Keratinocyte (primary cell): Measurements from ENCODE around the gene IL22RA1. TPM values are rescaled to one million over a fixed set of nuclear protein-coding genes. Genes with fewer than 3 reads are reported as not detected.

Experiments used
- DNase-seq: peaks from one replicate; pipeline ENCODE4 v3.0.0-alpha.2; 2011; ENCODE audit warnings: low read depth, missing footprints, low spot score
- FAIRE-seq: peaks from 2 replicates; lab custom pipeline; 2011; peaks lifted over from hg19 to GRCh38; lab: Jason Lieb, UNC
- H2AFZ ChIP-seq: 2 replicates; pipeline ENCODE4 v1.6.0; 2012; ENCODE audit warnings: low read length, control low read depth, inconsistent platforms; ENCODE audit not compliant: control insufficient read depth
- H3K27ac ChIP-seq: 2 replicates; pipeline ENCODE4 v1.5.1; 2011; ENCODE audit warnings: low read length; ENCODE audit not compliant: control insufficient read depth, insufficient read depth
- H3K27me3 ChIP-seq: 3 replicates; pipeline ENCODE4 v1.6.0; 2011; ENCODE audit warnings: low read length; ENCODE audit not compliant: control insufficient read depth, insufficient read depth; ENCODE audit errors: extremely low read depth
- H3K36me3 ChIP-seq, 2 experiments: 2 replicates in 1 of 2; 3 replicates in 1 of 2; pipeline ENCODE4 v1.5.1; 2011; ENCODE audit warnings: low read length in 2 of 2, mild to moderate bottlenecking in 1 of 2; ENCODE audit not compliant: control insufficient read depth in 2 of 2, insufficient read depth in 2 of 2; ENCODE audit errors: extremely low read depth in 1 of 2
- H3K4me1 ChIP-seq: 3 replicates; pipeline ENCODE4 v1.5.1; 2011; ENCODE audit warnings: low read length; ENCODE audit not compliant: control insufficient read depth, insufficient read depth; ENCODE audit errors: extremely low read depth
- H3K4me2 ChIP-seq: 3 replicates; pipeline ENCODE4 v1.6.0; 2011; ENCODE audit warnings: low read depth, low read length; ENCODE audit not compliant: control insufficient read depth, insufficient read depth; ENCODE audit errors: extremely low read depth
- H3K4me3 ChIP-seq, 3 experiments: fragments of 200-600 bp in 1 of 3; sonication (generic) in 1 of 3; 2 replicates in 2 of 3; 3 replicates in 1 of 3; pipeline ENCODE4 v1.5.1; 2011 to 2016; ENCODE audit warnings: low read length in 3 of 3, mild to moderate bottlenecking in 3 of 3, control low read depth in 2 of 3, inconsistent platforms in 1 of 3, low read depth in 1 of 3, mixed read lengths in 1 of 3, mixed run types in 1 of 3, moderate library complexity in 1 of 3; ENCODE audit not compliant: control insufficient read depth in 2 of 3, insufficient read depth in 2 of 3; ENCODE audit errors: extremely low read depth in 1 of 3
- H3K79me2 ChIP-seq: 2 replicates; pipeline ENCODE4 v1.6.0; 2012; ENCODE audit warnings: low read length; ENCODE audit not compliant: control insufficient read depth, insufficient read depth
- H3K9ac ChIP-seq: 3 replicates; pipeline ENCODE4 v1.6.0; 2011; ENCODE audit warnings: low read length; ENCODE audit not compliant: control insufficient read depth, insufficient read depth; ENCODE audit errors: extremely low read depth
- H3K9me1 ChIP-seq: 3 replicates; pipeline ENCODE4 v1.6.0; 2011; ENCODE audit warnings: low read length; ENCODE audit not compliant: control insufficient read depth, insufficient read depth; ENCODE audit errors: extremely low read depth
- H3K9me3 ChIP-seq: 2 replicates; pipeline ENCODE4 v1.5.1; 2012; ENCODE audit warnings: low read depth, low read length; ENCODE audit not compliant: control insufficient read depth
- H4K20me1 ChIP-seq: 3 replicates; pipeline ENCODE4 v1.6.0; 2011; ENCODE audit warnings: low read length; ENCODE audit not compliant: control insufficient read depth, insufficient read depth; ENCODE audit errors: extremely low read depth
- EZH2 ChIP-seq: IDR thresholded peaks from one replicate; pipeline ENCODE4 v1.6.1; 2012; ENCODE audit warnings: inconsistent platforms, mild to moderate bottlenecking, low read length, moderate library complexity
- dilution Hi-C: fragments of 300-500 bp; cut with MboI; formaldehyde crosslinking; loops from one replicate; pipeline ENCODE4 v1.7.0; 2020; ENCODE audit warnings: low sequenced_read_pairs; ENCODE audit not compliant: extremely low pct_ligation_motif_present
- polyA plus RNA-seq, 5 experiments: library from polyadenylated mRNA; depleted of rRNA in 3 of 5; stranded (reverse) in 3 of 5; stranded (forward) in 1 of 5; unstranded in 1 of 5; fragments of >200 nt; gene quantifications; 1 replicate in 1 of 5; 2 replicates in 3 of 5; 3 replicates in 1 of 5; pipeline versions ENCODE4 v1.2.1 to v1.2.3, GENCODE V29; 2011 to 2012; ENCODE audit warnings: missing spikeins in 2 of 5, low read depth in 1 of 5, low replicate concordance in 1 of 5
- TF ChIP-seq, protein P1 (sequence below), 3 experiments: IDR thresholded peaks in 1 of 3; conservative IDR thresholded peaks in 1 of 3; optimal IDR thresholded peaks in 1 of 3; 2 replicates in 2 of 3; 3 replicates in 1 of 3; pipeline versions ENCODE3 to v1.5.1; 2011; ENCODE audit warnings: low read length in 3 of 3, mild to moderate bottlenecking in 3 of 3, moderate library complexity in 2 of 3, control low read depth in 1 of 3, inconsistent platforms in 1 of 3; ENCODE audit not compliant: insufficient read depth in 2 of 3; ENCODE audit errors: extremely low read depth in 1 of 3

The IL22RA1 gene
- polyA plus RNA-seq, 1 donor (not counting 4 experiments of a cell fraction or from before 2014, with no cell fraction given) = 1.7 TPM

DNA sequence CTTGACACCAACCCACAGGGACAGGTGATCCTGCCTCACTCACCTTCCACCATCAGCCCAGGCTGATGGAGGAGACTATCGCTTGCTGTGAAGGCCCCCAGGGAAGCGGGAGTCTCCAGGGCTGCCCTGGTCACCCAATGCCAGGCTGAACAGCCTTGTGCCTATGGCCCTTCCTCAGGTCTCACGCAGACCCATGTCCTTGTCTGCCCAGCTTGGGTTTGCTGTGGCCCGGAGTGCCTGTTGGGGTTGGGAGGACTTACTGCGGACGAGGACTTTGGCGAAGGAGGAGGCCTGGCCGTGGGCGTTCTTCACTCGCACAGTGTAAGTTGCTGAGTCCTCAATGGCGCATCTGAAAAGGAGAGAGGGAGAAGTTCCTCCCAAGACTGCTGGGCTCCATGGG is 45.3 kb downstream of the IL22RA1 start:
- no peaks in the 10 kb centered on the region for H3K79me2 ChIP-seq
- no peak overlapping the region for H3K4me3 ChIP-seq
- no peak overlapping the region for H3K4me2 ChIP-seq
- FAIRE-seq = no peak
- dilution Hi-C loops = no loop called here
- no peaks in the 10 kb centered on the region for H3K36me3 ChIP-seq
- no peak for DNase-seq
- no peaks in the 10 kb centered on the region for H3K9me3 ChIP-seq
- TF ChIP-seq EZH2 = no peak
- TF ChIP-seq, protein P1, sequence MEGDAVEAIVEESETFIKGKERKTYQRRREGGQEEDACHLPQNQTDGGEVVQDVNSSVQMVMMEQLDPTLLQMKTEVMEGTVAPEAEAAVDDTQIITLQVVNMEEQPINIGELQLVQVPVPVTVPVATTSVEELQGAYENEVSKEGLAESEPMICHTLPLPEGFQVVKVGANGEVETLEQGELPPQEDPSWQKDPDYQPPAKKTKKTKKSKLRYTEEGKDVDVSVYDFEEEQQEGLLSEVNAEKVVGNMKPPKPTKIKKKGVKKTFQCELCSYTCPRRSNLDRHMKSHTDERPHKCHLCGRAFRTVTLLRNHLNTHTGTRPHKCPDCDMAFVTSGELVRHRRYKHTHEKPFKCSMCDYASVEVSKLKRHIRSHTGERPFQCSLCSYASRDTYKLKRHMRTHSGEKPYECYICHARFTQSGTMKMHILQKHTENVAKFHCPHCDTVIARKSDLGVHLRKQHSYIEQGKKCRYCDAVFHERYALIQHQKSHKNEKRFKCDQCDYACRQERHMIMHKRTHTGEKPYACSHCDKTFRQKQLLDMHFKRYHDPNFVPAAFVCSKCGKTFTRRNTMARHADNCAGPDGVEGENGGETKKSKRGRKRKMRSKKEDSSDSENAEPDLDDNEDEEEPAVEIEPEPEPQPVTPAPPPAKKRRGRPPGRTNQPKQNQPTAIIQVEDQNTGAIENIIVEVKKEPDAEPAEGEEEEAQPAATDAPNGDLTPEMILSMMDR (optimal IDR thresholded peaks at IDR 0.05 in 1 of 3, IDR thresholded peaks at IDR 0.05 in 1 of 3, conservative IDR thresholded peaks at IDR 0.05 in 1 of 3; ENCODE audit: extremely low read depth in 1 of 3, insufficient read depth in 2 of 3, low read length in 3 of 3) = no peak
- H3K4me1 ChIP-seq = no peaks in the 10 kb centered on the region
- no peaks in the 10 kb centered on the region for H4K20me1 ChIP-seq
- H3K9me1 ChIP-seq = no peaks in the 10 kb centered on the region
- H3K27me3 ChIP-seq = no peaks in the 10 kb centered on the region
- H3K9ac ChIP-seq = no peak overlapping the region
- H2AFZ ChIP-seq = no peak overlapping the region
- no peak overlapping the region for H3K27ac ChIP-seq

DNA sequence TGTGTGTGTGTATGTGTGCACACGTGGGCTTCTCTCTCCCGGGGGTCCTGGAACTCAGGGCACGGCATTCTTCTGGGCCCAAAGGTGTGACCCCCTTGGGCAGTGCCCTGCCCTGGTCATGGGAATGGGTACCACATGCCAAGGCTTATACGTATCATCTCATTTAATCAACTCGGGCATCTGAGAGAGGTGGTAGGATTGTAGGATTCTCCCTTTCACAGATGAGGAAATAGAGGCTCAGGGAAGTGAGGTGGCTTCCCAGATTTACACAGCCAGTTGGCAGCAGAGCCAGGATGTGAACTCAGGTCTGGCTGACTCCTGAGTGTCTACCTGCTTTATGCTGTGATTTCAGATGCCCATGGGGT is 46.2 kb downstream of the IL22RA1 start:
- no peak overlapping the region for H3K4me2 ChIP-seq
- H4K20me1 ChIP-seq = no peaks in the 10 kb centered on the region
- FAIRE-seq = no peak
- no peaks in the 10 kb centered on the region for H3K36me3 ChIP-seq
- TF ChIP-seq, protein P1 (optimal IDR thresholded peaks at IDR 0.05 in 1 of 3, IDR thresholded peaks at IDR 0.05 in 1 of 3, conservative IDR thresholded peaks at IDR 0.05 in 1 of 3; ENCODE audit: extremely low read depth in 1 of 3, insufficient read depth in 2 of 3, low read length in 3 of 3) = no peak
- no peak for TF ChIP-seq EZH2
- H3K4me3 ChIP-seq = no peak overlapping the region
- dilution Hi-C loops = no loop called here
- H3K9me1 ChIP-seq = no peaks in the 10 kb centered on the region
- no peaks in the 10 kb centered on the region for H3K9me3 ChIP-seq
- DNase-seq = no peak
- no peak overlapping the region for H3K9ac ChIP-seq
- no peak overlapping the region for H3K27ac ChIP-seq
- H3K4me1 ChIP-seq = no peaks in the 10 kb centered on the region
- H3K79me2 ChIP-seq = no peaks in the 10 kb centered on the region
- H2AFZ ChIP-seq = no peak overlapping the region
- no peaks in the 10 kb centered on the region for H3K27me3 ChIP-seq
